Neuronal stem cell (in vitro differentiated cells): ENCODE results near the gene MRPL20.
"Not testable (repeated sequence)": the region's sequence is repeated elsewhere in the genome, so short reads cannot be mapped to it uniquely, and the experiment has no call there.

ENCODE experiments used
- DNase-seq: peaks from one replicate; pipeline ENCODE4 v3.0.0-alpha.2; 2013; ENCODE audit warnings: low spot score
- H2AFZ ChIP-seq: one replicate; pipeline ENCODE4 v1.6.1; 2013; ENCODE audit warnings: mild to moderate bottlenecking, low read length, inconsistent platforms
- H2AK5ac ChIP-seq: 2 replicates; pipeline ENCODE4 v1.6.1; 2013; ENCODE audit warnings: low read depth, mild to moderate bottlenecking, inconsistent platforms, low read length, moderate library complexity, mixed read lengths
- H2BK120ac ChIP-seq: 2 replicates; pipeline ENCODE4 v1.6.1; 2013; ENCODE audit warnings: low read depth, mild to moderate bottlenecking, inconsistent platforms, low read length, moderate library complexity, mixed read lengths
- H2BK12ac ChIP-seq: one replicate; pipeline ENCODE4 v1.6.1; 2013; ENCODE audit warnings: low read length, inconsistent platforms
- H2BK15ac ChIP-seq: 2 replicates; pipeline ENCODE4 v1.6.1; 2013; ENCODE audit warnings: mild to moderate bottlenecking, low read length, inconsistent platforms, mixed read lengths
- H2BK5ac ChIP-seq: one replicate; pipeline ENCODE4 v1.6.1; 2013; ENCODE audit warnings: inconsistent platforms, mild to moderate bottlenecking, low read length, moderate library complexity
- H3K14ac ChIP-seq: one replicate; pipeline ENCODE4 v1.6.1; 2013; ENCODE audit warnings: low read length, inconsistent platforms
- H3K18ac ChIP-seq: 2 replicates; pipeline ENCODE4 v1.6.1; 2013; ENCODE audit warnings: low read length, inconsistent platforms
- H3K23ac ChIP-seq: 2 replicates; pipeline ENCODE4 v1.6.1; 2013; ENCODE audit warnings: low read depth, mild to moderate bottlenecking, mixed read lengths, low read length, inconsistent platforms; ENCODE audit not compliant: poor library complexity
- H3K27ac ChIP-seq: replicated peaks from 3 replicates; pipeline ENCODE4 v1.5.1; 2013; ENCODE audit warnings: low read length, inconsistent platforms
- H3K27me3 ChIP-seq, 3 experiments: 2 replicates each; pipeline ENCODE4 v1.6.1; 2013; ENCODE audit warnings: low read length in 3 of 3, mild to moderate bottlenecking in 2 of 3, inconsistent platforms in 1 of 3, low read depth in 1 of 3, mixed read lengths in 1 of 3, moderate library complexity in 1 of 3; ENCODE audit not compliant: control insufficient read depth in 3 of 3, insufficient read depth in 3 of 3
- H3K36me3 ChIP-seq, 2 donors: replicated peaks in 1 of 2; 2 replicates each; pipeline ENCODE4 v1.6.1; 2013; ENCODE audit warnings: low read length in 2 of 2; ENCODE audit not compliant: control insufficient read depth in 2 of 2, insufficient read depth in 2 of 2
- H3K4ac ChIP-seq: 2 replicates; pipeline ENCODE4 v1.6.1; 2013; ENCODE audit warnings: inconsistent platforms, mild to moderate bottlenecking, low read length, moderate library complexity
- H3K4me1 ChIP-seq, 2 donors: 1 replicate in 1 of 2; 2 replicates in 1 of 2; pipeline ENCODE4 v1.6.1; 2013; ENCODE audit warnings: low read length in 2 of 2, low read depth in 1 of 2; ENCODE audit not compliant: control insufficient read depth in 2 of 2, insufficient read depth in 1 of 2
- H3K4me2 ChIP-seq: one replicate; pipeline ENCODE4 v1.6.1; 2013; ENCODE audit warnings: mild to moderate bottlenecking, low read length, inconsistent platforms; ENCODE audit not compliant: insufficient read depth, poor library complexity, severe bottlenecking
- H3K4me3 ChIP-seq, 2 donors: 2 replicates each; pipeline ENCODE4 v1.5.1; 2013; ENCODE audit warnings: low read length in 2 of 2, mild to moderate bottlenecking in 2 of 2, inconsistent platforms in 1 of 2, moderate library complexity in 1 of 2
- H3K79me1 ChIP-seq: one replicate; pipeline ENCODE4 v1.6.1; 2013; ENCODE audit warnings: low read depth, mild to moderate bottlenecking, inconsistent platforms, low read length, moderate library complexity
- H3K9ac ChIP-seq: one replicate; pipeline ENCODE4 v1.6.1; 2013; ENCODE audit warnings: mild to moderate bottlenecking, low read depth, low read length, inconsistent platforms; ENCODE audit not compliant: poor library complexity
- H3K9me3 ChIP-seq, 2 donors: replicated peaks in 1 of 2; 2 replicates each; pipeline versions ENCODE3 to v1.6.1; 2013; ENCODE audit warnings: low read length in 2 of 2, mild to moderate bottlenecking in 2 of 2, inconsistent platforms in 1 of 2, low read depth in 1 of 2, mixed read lengths in 1 of 2, moderate library complexity in 1 of 2; ENCODE audit not compliant: control insufficient read depth in 2 of 2, insufficient read depth in 1 of 2
- H4K8ac ChIP-seq: one replicate; pipeline ENCODE4 v1.6.1; 2013; ENCODE audit warnings: low read depth, mild to moderate bottlenecking, inconsistent platforms, low read length, moderate library complexity
- H4K91ac ChIP-seq: one replicate; pipeline ENCODE4 v1.6.1; 2013; ENCODE audit warnings: low read length, low read depth, mild to moderate bottlenecking, inconsistent platforms; ENCODE audit not compliant: poor library complexity
- WGBS, 2 donors: extraction: QIAGEN DNeasy Blood & Tissue Kit; methylation state at CpG; one replicate each; pipeline ENCODE4 v1.1.7; 2013; ENCODE audit warnings: missing lambda C conversion rate in 2 of 2, mixed read lengths in 1 of 2; ENCODE audit not compliant: insufficient read length in 2 of 2, insufficient replicate concordance in 1 of 2; ENCODE audit errors: extremely low coverage in 2 of 2; 5-methylcytosine and 5-hydroxymethylcytosine counted together

Gene MRPL20

DNA sequence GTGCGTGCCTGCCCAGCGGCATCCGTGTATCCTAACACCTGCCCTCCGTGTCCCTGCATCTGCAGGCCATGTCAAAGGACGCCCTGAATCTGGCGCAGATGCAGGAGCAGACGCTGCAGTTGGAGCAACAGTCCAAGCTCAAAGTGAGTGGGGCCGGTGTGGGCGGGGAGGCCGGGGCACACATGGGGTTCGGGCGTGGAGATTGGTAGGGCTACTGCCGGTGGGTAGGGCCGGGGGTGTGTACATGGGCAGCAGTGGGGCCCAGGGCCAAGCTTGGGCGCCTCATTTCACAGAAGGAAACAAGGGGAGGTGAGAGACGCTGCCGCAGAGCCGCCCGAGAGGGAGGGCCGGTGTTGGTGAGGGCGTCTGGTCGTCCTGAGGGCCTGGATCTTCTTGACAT lies 43.5 kb upstream of the MRPL20 start:
- not testable (repeated sequence) for H3K4me3 ChIP-seq, H2AFZ ChIP-seq, H3K4me1 ChIP-seq, H3K79me1 ChIP-seq, H4K8ac ChIP-seq, DNase-seq, H2AK5ac ChIP-seq, H3K14ac ChIP-seq, H3K36me3 ChIP-seq, H3K18ac ChIP-seq, H2BK12ac ChIP-seq, H3K4me2 ChIP-seq, H3K9ac ChIP-seq, H3K4ac ChIP-seq, H2BK15ac ChIP-seq, H2BK120ac ChIP-seq, H3K27ac ChIP-seq, H3K23ac ChIP-seq, H3K9me3 ChIP-seq, H2BK5ac ChIP-seq, H4K91ac ChIP-seq
- peaks cover 0 to 11% (median 0%) of the 10 kb centered on the region in 3 experiments for H3K27me3 ChIP-seq
- no CpG with 5 or more reads among the region's 22 CpGs for WGBS, 2 donors

DNA sequence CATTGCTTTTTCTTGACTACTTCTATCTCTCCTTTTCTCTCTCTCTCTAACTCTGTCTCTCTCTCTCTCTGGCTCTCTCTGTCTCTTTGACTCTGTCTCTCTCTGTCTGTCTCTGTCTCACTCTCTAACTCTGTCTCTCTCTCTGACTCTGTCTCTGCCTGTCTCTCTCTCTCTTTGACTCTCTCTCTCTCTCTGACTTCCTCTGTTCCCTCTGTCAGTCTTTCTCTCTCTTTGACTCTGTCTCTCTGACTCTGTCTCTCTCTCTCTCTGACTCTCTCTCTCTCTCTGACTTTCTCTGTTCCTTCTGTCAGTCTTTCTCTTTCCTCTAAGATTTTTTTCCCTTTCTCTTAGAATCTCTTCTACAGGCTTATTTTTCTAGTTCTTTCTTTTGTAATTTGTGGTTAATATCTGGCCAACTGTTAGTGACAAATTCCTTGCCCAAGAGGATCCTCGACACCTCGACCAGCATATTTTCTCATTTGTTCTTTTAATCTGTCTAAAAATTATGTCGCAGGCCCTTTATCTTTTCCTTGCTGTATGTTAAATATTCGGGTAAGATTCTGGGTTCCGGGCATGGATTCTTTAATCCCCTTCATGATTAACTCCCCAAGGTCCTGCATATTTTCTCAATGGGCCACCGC lies 42.1 kb upstream of the MRPL20 start, which contains the start of gene ATAD3C:
TSS of gene ATAD3C (plus strand) at position 591 of the 641 bp plus-strand sequence. CDS start 995 bp downstream, outside the sequence.
- Histone ChIP-seq H3K4me1 (no peaks in the 10 kb centered on the region), H2AFZ (peak within 1 kb of the TSS; percentile 17), H2BK12ac (no peak within 1 kb of the TSS), H3K4me3 (no peak within 1 kb of the TSS), H3K14ac (no peak within 1 kb of the TSS), H3K36me3 (no peaks in the 10 kb centered on the region), H3K27ac (no peak within 1 kb of the TSS), H2BK120ac (no peak within 1 kb of the TSS), H3K23ac (no peak within 1 kb of the TSS), H3K18ac (no peak within 1 kb of the TSS), H3K9me3 (no peaks in the 10 kb centered on the region), H3K4me2 (no peak within 1 kb of the TSS), H3K27me3 (peaks cover 0 to 11% (median 0%) of the 10 kb centered on the region in 3 experiments), H3K9ac (no peak within 1 kb of the TSS), H3K79me1 (no peaks in the 10 kb centered on the region), H3K4ac (no peak within 1 kb of the TSS), H2BK5ac (no peak within 1 kb of the TSS), H2BK15ac (no peak within 1 kb of the TSS), H4K91ac (no peak within 1 kb of the TSS), H4K8ac (no peak within 1 kb of the TSS), H2AK5ac (no peak within 1 kb of the TSS)
- no peak for DNase-seq
- no CpG with 5 or more reads among the region's 6 CpGs for WGBS, 2 donors

DNA sequence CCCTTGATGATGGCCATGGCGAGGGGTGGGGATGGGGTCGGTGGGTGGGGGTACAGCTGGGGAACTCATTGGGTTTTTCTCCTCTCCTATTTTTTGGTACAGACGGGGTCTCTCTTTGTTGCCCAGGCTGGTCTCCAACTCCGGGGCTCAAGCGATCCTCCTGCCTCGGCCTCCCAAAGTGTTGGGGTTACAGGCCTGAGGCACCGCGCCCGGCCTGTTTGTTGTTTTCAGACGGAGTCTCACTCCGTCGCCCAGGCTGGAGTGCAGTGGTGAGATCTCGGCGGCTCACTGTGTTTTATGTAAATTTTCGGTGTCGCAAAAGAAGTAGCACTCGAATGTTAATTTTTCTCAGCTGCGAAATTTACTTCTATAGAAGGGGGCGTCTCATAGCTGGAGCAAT lies 39.5 kb upstream of the MRPL20 start:
- not testable (repeated sequence) for H3K36me3 ChIP-seq, H3K4me2 ChIP-seq, H2BK12ac ChIP-seq, H4K91ac ChIP-seq, H3K4me1 ChIP-seq, DNase-seq, H3K79me1 ChIP-seq, H4K8ac ChIP-seq, H2AK5ac ChIP-seq, H3K9ac ChIP-seq, H3K14ac ChIP-seq, H3K9me3 ChIP-seq, H3K23ac ChIP-seq, H3K27ac ChIP-seq, H3K18ac ChIP-seq, H2BK5ac ChIP-seq, H3K4me3 ChIP-seq, H3K4ac ChIP-seq, H2BK120ac ChIP-seq, H2AFZ ChIP-seq, H2BK15ac ChIP-seq
- peaks cover 0 to 11% (median 0%) of the 10 kb centered on the region in 3 experiments for H3K27me3 ChIP-seq
- no CpG with 5 or more reads among the region's 19 CpGs for WGBS, 2 donors

DNA sequence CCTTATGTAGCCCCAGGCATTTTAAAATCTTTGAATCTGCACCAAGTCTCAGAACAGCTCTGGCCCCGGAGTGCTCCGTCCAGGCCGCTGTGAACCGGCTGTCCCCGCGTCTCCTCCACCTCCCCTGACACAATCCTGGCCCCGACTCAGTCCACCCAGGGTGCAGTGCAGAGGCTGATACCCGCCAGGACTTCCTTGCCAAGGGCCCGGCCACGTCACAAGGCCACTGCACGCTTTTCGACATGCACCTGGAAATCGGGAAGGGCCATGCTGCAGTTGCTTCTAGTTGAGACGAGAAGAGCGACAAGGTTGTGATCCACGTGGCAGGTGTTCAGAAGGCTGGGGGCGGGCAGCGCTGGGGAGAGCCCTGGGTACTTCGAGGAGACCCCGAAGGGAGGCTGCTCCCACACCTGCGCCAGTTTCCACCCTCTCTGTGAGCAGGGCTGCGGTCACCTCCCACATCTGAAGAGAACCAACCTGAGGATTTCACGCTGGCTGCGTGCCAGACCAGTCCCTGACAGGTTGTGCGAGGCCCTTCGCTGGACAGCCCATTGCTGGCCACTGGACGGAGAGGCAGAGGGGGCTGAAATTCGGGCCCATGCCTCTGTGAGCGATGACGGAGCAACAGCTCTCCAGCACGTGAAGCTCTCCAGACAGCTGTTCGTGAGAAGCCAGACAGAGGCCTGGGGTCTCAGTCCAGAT lies 35.1 kb upstream of the MRPL20 start:
- no peak overlapping the region for H3K4me3 ChIP-seq
- H3K79me1 ChIP-seq, result peaks cover 4% of the 10 kb centered on the region
- H4K91ac ChIP-seq, result no peak overlapping the region
- H3K4me2 ChIP-seq, result no peak overlapping the region
- H3K27me3 ChIP-seq, result no peaks in the 10 kb centered on the region
- no peak overlapping the region for H3K18ac ChIP-seq
- peak overlapping the region; percentile 59 for H2AK5ac ChIP-seq
- no peak overlapping the region for H2BK5ac ChIP-seq
- peaks cover 0 to 22% of the 10 kb centered on the region in 2 donors for H3K4me1 ChIP-seq
- H3K9ac ChIP-seq, result peak overlapping the region; percentile 12
- peak overlapping the region; percentile 0 for H2AFZ ChIP-seq
- no peak overlapping the region for H2BK15ac ChIP-seq
- no peak overlapping the region for H2BK12ac ChIP-seq
- H3K23ac ChIP-seq, result peak overlapping the region; percentile 65
- H3K4ac ChIP-seq, result no peak overlapping the region
- no peak overlapping the region for H4K8ac ChIP-seq
- peak overlapping the region; percentile 21 for H3K14ac ChIP-seq
- no CpG with 5 or more reads among the region's 32 CpGs for WGBS, 2 donors
- no peaks in the 10 kb centered on the region for H3K36me3 ChIP-seq
- no peaks in the 10 kb centered on the region for H3K9me3 ChIP-seq
- H3K27ac ChIP-seq, result no peak overlapping the region
- H2BK120ac ChIP-seq, result no peak overlapping the region
- DNase-seq, result no peak
